Measurements from ENCODE around the gene COPZ2. TPM values are rescaled to one million over a fixed set of nuclear protein-coding genes. Genes with fewer than 3 reads are reported as not detected.
A peak's percentile ranks its signal among the peaks of the same experiment; 100 is the strongest.
"Not testable (repeated sequence)": the region's sequence is repeated elsewhere in the genome, so short reads cannot be mapped to it uniquely, and the experiment has no call there.

The COPZ2 gene
- total and polyA plus RNA-seq, 11 donors: 13.2 to 64.3 (median 48.2) TPM

DNA sequence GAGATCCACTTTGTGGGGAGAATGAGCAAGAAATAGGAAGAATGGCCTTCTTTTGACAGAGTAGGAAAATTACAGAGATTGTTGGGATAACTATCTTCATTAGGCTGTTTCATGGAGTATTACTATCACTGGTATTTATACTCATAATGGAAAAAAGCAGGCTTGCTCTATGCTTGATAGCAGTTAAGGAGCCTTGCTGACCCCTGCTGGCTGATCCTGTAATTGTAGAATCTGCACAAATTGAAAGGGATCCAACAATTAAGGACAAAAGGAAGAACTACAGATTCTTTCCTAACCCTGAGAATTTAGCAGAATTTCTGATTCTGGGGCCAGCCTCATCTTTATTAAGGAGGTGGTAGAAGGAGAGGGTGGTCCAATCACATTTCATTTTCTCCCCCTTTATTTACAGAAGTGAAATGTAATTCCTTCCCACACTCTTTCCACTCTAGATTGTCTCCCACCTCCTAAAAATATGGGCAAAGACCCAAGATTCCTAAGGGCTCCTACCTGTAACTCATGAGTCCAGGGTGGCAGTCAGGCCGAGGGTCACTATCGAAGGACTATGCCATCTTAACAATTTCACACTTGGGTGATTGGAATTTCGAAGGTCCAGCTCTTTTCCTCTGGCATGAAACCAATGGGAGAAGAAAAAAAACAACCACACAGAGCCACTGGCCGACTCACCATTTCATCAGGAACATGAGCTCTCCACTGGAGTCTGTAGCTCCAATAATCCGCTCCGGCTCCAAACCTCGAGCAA, 36.9 kb upstream of the COPZ2 start:
- Histone ChIP-seq H3K4me1 (peaks cover 0 to 9% (median 2%) of the 10 kb centered on the region in 12 donors), H3K9me3 (no peaks in the 10 kb centered on the region), H3K27ac (peak overlapping the region in 1 of 12 donors; percentile 37), H3K36me3 (peaks cover 3 to 71% (median 63%) of the 10 kb centered on the region in 9 donors), H3K27me3 (no peaks in the 10 kb centered on the region), H3K4me3 (no peak overlapping the region)
- WGBS, 4 donors: 65 to 74% (median 70%) methylated on average over 7 of the region's 7 CpGs
- ATAC-seq: peak; percentile 75 to 87 (median 83)
- DNase-seq: peak in 4 of 5 donors; percentile 74 to 80 (median 76)
- TF ChIP-seq, protein P1, sequence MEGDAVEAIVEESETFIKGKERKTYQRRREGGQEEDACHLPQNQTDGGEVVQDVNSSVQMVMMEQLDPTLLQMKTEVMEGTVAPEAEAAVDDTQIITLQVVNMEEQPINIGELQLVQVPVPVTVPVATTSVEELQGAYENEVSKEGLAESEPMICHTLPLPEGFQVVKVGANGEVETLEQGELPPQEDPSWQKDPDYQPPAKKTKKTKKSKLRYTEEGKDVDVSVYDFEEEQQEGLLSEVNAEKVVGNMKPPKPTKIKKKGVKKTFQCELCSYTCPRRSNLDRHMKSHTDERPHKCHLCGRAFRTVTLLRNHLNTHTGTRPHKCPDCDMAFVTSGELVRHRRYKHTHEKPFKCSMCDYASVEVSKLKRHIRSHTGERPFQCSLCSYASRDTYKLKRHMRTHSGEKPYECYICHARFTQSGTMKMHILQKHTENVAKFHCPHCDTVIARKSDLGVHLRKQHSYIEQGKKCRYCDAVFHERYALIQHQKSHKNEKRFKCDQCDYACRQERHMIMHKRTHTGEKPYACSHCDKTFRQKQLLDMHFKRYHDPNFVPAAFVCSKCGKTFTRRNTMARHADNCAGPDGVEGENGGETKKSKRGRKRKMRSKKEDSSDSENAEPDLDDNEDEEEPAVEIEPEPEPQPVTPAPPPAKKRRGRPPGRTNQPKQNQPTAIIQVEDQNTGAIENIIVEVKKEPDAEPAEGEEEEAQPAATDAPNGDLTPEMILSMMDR (IDR thresholded peaks at IDR 0.05): peak; percentile 74 to 90 (median 84)
- TF ChIP-seq POLR2A (IDR thresholded peaks at IDR 0.05): no peak
- intact Hi-C loops (cut with DNase I): loop anchor here (1.0 to 5.0 kb wide), 6 partner anchors 38 to 58 kb away; partner anchors contain the start of gene COPZ2 (in 1 of the 10)

DNA sequence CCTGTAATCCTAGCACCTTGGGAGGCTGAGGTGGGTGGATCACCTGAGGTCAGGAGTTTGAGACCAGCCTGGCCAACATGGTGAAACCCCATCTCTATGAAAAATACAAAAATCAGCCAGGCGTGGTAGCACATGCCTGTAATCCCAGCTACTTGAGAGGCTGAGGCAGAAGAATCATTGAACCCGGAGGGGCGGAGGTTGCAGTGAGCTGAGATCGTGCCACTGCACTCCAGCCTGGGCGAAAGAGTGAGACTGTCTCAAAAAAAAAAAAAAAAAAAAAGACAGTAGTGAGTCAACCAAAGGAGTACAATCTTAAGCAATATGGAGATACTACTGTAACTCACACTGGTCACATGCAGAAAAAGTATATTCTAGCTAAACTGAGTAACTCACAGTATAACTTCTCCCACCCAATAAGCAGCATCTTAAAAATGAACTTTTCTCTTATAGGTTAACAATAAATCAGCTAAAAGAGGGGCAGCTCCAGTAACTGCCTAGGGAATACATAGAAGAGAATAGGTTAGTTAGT, 36.0 kb upstream of the COPZ2 start:
- not testable (repeated sequence) for H3K4me3 ChIP-seq, ATAC-seq, DNase-seq, H3K27me3 ChIP-seq, H3K4me1 ChIP-seq, H3K9me3 ChIP-seq
- 89 to 99% (median 93%) methylated on average over 5 of the region's 5 CpGs for WGBS, 4 donors
- intact Hi-C loops (cut with DNase I): loop anchor here (1.0 to 5.0 kb wide), 5 partner anchors 37 to 59 kb away; partner anchors contain the start of gene COPZ2 (in 1 of the 10)
- Histone ChIP-seq H3K27ac (peak overlapping the region in 1 of 12 donors; percentile 37), H3K36me3 (peaks cover 3 to 80% (median 71%) of the 10 kb centered on the region in 9 donors)

DNA sequence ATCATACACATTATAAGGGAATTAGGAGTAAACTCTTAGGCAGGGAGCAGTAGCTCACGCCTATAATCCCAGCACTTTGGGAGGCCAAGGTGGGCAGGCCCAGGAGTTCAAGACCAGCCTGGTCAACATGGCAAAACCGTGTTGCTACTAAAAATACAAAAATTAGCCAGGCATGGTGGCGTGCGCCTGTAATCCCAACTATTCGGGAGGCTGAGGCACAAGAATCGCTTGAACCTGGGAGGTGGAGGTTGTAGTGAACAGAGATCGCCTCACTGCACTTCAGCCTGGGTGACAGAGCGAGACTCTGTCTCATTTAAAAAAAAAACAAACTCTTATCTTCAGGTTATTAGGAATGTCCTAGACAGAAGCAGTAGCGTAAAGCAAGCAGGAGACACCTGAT, 35.2 kb upstream of the COPZ2 start:
- H3K27me3 ChIP-seq, H3K4me3 ChIP-seq, ATAC-seq, H3K4me1 ChIP-seq, DNase-seq, H3K27ac ChIP-seq, H3K9me3 ChIP-seq: not testable (repeated sequence)
- peaks cover 3 to 88% (median 80%) of the 10 kb centered on the region in 9 donors for H3K36me3 ChIP-seq
- 89 to 96% (median 95%) methylated on average over 9 of the region's 9 CpGs for WGBS, 4 donors
- intact Hi-C loops (cut with DNase I): loop anchor here in 1 of 10 donors (5.0 kb wide), 1 partner anchor 59 kb away; no protein-coding TSS in a partner anchor

DNA sequence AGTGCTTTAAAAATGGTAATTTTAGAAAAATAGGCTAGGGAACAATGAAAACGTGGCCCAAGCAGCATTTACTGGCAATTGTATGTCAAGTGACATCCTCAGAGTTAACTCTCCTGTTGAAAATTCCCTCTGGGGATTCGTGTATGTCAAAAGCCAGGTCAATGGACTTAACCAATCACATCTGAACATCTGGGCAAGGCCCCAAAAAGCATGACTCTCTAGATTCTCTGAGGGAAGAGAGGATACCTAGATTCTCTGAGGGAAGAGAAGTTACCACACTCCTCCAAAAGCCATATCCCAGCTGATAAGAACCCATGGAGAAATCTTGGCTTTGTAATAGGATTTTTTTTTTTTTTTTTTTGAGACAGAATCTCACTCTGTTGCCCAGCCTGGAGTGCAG, 34.1 kb upstream of the COPZ2 start:
- DNase-seq (no peak), ATAC-seq (no peak)
- Histone ChIP-seq H3K4me3 (no peak overlapping the region), H3K36me3 (peaks cover 3 to 97% (median 90%) of the 10 kb centered on the region in 9 donors), H3K9me3 (no peaks in the 10 kb centered on the region), H3K4me1 (peaks cover 0 to 9% (median 3%) of the 10 kb centered on the region in 12 donors), H3K27me3 (no peaks in the 10 kb centered on the region), H3K27ac (no peak overlapping the region)
- WGBS, 4 donors: 57 to 77% (median 66%) methylated on average over 2 of the region's 2 CpGs
- intact Hi-C loops (cut with DNase I): loop anchor here in 1 of 10 donors (5.0 kb wide), 1 partner anchor 61 kb away; no protein-coding TSS in a partner anchor
- TF ChIP-seq, protein P1 (IDR thresholded peaks at IDR 0.05): no peak
- no peak for TF ChIP-seq POLR2A (IDR thresholded peaks at IDR 0.05)

DNA sequence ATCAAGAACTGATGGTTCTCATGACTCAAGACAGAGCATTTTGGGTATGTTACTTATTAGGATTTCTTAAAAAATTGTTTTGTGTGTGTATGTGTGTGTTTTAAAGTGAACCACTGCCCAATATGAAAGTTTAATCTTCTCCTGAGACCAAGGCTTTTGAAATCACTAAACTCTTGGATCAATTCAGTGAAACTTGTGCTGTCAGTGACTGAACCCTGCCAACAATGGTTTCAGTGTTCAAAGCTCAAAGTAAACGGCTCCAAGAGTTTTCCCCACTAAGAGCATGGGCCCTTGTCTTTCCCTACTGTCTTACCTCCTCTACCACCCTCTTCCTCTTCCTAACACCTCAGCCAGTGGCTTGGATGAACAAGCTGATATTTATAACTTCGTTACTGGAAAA, 32.6 kb upstream of the COPZ2 start:
- TF ChIP-seq, protein P1 (IDR thresholded peaks at IDR 0.05): no peak
- TF ChIP-seq POLR2A (IDR thresholded peaks at IDR 0.05): no peak
- no peaks in the 10 kb centered on the region for H3K27me3 ChIP-seq
- intact Hi-C loops (cut with DNase I): loop anchor here in 1 of 10 donors (5.0 kb wide), 1 partner anchor 62 kb away; no protein-coding TSS in a partner anchor
- H3K4me3 ChIP-seq: no peak overlapping the region
- peaks cover 0 to 22% (median 5%) of the 10 kb centered on the region in 12 donors for H3K4me1 ChIP-seq
- peaks cover 0 to 97% (median 90%) of the 10 kb centered on the region in 9 donors for H3K36me3 ChIP-seq
- ATAC-seq: no peak
- WGBS, 4 donors: 43 to 67% (median 50%) methylated on average over 2 of the region's 2 CpGs
- H3K27ac ChIP-seq: no peak overlapping the region
- H3K9me3 ChIP-seq: no peaks in the 10 kb centered on the region
- no peak for DNase-seq
